ENCODE measurements around the gene PHLPP1.
"Not testable (repeated sequence)": the region's sequence is repeated elsewhere in the genome, so short reads cannot be mapped to it uniquely, and the experiment has no call there.

DNA sequence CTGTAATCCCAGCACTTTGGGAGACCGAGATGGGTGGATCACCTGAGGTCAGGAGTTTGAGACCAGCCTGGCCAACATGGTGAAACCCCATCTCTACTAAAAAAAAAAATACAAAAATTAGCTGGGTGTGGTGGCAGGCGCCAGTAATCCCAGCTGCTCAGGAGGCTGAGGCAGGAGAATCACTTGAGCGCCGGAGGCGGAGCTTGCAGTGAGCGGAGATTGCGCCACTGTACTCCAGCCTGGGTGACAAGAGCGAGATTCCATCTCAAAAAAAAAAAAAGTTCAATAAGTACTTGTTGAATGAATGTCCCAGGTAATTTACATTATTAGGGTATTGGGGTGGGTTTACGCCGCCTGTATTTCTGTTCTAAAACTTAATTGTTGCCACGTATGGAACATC is 5.4 kb upstream of the PHLPP1 start:
- not testable (repeated sequence) for TF ChIP-seq CTCF, POLR2A, EP300 (IDR thresholded peaks at IDR 0.05)

Data from suprapubic skin (tissue), 3 donors.